HG03064 (cell line): ENCODE results near the gene GRIK1.

Experiments used
- ATAC-seq: cut with Tn5 transposase; IDR thresholded peaks from one replicate; pipeline ENCODE4 v1.9.1; 2021; ENCODE audit warnings: low read depth; ENCODE audit not compliant: unreplicated experiment

Gene GRIK1

GRCh38 chr21:29568020-29568697, 371.6 kb downstream of the GRIK1 start:
- no peak for ATAC-seq

GRCh38 chr21:29557931-29558725, 381.7 kb downstream of the GRIK1 start:
- no peak for ATAC-seq

- ATAC-seq, result no peak
These were observed 382.6 kb downstream of the GRIK1 start for GRCh38 chr21:29557200-29557599.

- no peak for ATAC-seq
These were observed 384.2 kb downstream of the GRIK1 start for GRCh38 chr21:29555601-29556000.

- no peak for ATAC-seq
These were observed 389.6 kb downstream of the GRIK1 start for GRCh38 chr21:29550205-29550604.

- ATAC-seq, result no peak
These were observed 390.2 kb downstream of the GRIK1 start for GRCh38 chr21:29549614-29550013.

DNA sequence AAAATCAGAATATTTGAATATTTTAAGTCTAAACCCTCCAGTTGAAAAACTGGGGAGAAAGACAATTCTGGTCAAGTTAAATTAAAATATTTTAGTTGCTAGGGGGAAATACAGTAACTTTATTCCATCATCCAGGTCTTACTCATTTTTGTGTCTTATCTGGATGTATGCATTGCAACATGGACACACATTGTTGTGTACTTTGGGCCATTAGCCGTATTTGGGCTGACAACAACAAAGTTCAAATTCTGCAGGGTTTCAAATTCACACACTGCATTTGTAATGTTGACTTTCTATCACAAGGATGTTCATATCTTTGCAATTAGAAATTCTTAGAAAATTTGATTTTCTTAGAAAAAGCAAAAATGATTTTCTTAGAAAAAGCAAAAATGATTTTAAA, 391.8 kb downstream of the GRIK1 start:
- no peak for ATAC-seq

DNA sequence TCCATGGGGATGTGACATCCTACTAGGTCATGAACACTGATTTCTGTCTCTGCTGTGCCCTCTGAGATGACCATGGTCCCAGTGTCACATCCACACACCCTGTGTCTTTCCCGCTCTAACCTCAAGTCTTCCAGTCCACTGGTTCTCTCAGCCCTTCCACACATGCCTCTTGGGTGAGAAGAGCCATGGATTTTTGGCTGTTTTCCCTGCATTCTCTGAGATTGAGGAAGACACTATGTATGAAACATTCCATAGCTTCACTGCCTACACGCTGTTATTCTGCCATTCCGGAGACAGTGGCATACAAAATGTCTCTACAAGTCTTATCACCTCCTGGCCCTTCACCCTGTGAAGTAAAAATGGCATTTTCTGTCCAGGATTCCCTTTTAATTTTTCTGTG, 393.7 kb downstream of the GRIK1 start:
- no peak for ATAC-seq

GRCh38 chr21:29540289-29540688, 399.5 kb downstream of the GRIK1 start:
- ATAC-seq, result no peak

- ATAC-seq, result no peak
These were observed 401.7 kb downstream of the GRIK1 start for GRCh38 chr21:29538115-29538514.

DNA sequence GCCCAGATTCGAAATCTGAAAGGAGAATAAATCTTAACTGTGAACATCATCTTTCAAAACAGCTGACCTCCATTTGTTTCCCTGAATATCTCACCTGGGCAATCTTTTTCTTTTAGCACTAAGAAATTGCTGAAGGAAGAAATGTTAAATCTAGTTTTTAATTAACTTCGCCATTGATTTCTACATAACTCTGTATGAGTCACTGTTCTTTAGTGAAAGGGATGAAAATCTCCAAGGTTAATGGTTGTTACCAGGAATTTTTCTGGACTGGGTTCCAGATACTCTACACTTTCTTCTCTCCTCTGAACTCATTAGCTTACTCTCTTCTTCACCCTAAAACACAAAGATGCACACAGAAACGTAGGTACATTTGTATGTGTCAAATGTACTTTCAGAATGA, 405.3 kb downstream of the GRIK1 start:
- no peak for ATAC-seq

DNA sequence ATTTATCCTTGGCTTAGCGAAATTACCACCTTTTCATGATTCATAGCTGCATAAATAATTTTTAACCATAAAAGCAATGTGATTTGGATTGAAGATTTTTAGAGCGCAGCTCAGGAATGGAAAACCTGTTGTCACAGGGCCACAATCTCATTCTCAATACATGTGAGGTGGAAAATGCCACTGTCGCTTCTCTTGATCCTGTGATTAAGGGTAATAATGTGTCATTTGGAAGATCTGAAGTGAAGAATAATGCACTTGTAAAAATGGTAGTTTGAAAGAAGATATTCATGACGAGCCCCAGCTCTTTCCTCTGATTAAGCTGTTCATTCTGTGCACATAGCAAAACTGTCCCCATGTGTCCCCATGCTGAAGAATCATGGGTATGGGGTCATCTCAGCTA, 410.7 kb downstream of the GRIK1 start:
- no peak for ATAC-seq

DNA sequence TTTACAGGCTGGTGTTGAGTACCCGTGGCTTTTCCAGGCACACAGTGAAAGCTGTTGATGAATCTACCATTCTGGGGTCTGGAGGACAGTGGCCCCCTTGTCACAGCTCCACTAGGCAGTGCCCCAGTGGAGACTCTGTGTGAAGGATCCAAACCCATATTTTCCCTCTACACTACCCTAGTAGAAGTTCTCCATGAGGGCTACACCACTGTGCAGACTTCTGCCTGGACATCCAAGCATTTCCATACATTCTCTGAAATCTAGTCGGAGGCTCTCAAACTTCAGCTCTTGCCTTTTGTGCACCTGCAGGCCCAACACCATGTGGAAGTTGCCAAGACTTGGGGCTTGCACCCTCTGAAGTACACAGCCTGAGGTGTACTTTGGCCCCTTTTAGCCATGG, 413.3 kb downstream of the GRIK1 start:
- ATAC-seq, result no peak

DNA sequence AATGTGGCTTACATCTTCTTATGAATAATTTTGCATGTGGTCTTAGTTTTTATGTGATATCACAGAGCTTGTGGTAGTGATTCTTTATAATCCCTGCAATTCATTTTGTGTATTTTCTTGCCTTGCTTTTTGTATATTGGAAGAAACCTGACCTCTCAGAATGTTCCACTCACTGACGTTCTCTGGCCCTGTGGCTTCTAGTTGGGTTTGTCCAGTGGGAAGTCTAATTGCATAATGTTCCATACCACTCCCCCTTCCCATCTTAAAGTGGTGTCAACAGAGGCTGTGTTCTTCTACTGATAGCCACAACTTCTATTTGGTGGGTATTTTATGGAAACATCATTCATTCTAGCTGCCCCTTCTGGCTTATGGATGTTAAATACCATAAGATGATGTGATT, 415.7 kb downstream of the GRIK1 start:
- no peak for ATAC-seq

DNA sequence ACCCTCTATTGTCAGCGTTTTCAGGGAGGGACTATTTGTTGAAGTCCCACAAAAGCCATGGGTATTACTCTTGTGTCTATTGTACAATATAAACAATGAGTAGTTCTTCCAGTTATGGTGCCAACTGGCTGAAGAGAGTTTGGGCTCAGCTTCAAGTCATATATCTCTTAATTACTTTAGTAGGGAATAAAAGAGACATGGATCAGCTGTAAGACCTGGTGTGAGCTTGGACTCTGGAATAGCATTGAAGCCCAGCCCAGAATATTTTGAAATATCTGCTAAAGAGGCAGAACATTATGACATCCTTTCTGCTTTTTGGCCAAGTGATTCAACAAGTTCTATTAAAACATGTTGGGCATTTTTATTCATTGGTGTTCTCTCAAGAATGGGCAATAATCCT, 416.1 kb downstream of the GRIK1 start:
- no peak for ATAC-seq

DNA sequence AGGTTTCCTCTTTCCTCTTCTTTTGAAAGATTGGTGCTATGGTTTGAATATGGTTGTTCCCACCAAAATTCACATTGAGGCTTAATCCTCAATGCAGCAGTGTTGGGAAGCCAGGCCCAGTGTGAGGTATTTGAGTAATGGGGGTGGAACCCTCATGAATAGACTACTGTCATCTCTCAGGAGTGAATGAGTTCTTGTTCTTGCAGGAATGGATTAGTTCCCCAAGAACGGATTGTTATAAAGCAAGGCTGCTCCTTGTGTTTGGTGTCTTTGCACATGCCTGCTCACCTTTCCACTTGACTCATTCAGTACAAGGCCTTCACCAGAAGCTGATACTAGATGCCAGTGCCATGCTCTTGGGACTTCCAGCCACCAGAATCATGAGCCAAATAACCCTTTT, 417.9 kb downstream of the GRIK1 start:
- ATAC-seq, result no peak

- no peak for ATAC-seq
These were observed 419.6 kb downstream of the GRIK1 start for GRCh38 chr21:29520171-29520570.

- no peak for ATAC-seq
These were observed 425.0 kb downstream of the GRIK1 start for GRCh38 chr21:29514652-29515247.

DNA sequence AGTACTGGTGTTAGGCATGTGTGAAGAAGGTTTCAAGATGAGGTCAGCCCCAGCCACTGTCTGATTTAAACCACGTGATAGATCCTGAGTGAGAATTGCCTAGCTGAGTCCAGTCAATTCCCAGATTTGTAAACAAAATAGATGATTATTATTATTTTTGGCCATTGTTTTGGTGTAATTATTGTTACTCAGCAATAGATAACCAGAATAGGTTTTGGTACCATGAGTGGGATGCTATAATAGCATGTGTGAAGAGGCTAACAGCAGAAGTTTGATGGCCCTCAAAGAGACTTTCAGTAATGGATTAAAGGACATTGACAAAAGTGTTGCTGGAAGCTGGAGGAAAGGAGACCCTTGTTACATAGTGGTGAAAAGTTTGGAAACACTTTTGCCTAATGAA, 426.3 kb downstream of the GRIK1 start:
- no peak for ATAC-seq

DNA sequence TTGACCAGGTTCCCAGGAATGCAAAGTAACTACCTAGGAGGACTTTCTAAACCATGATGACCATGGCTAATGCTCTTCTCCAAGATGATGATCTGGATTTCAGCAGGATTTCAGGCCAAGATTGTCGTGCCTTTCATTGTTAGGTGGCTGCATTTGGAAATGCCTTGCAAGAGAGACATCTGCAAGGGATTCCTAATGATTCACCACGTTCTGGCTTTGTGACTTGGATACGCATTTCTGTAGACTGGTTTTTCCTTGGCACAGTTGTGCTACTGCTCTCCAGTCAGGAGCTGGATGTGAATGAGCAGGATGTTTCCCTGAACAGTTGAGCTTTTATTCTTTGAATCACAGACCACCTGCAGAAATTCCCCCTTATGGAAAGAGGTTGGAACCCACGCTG, 428.7 kb downstream of the GRIK1 start:
- ATAC-seq, result no peak

- ATAC-seq, result no peak
These were observed 430.7 kb downstream of the GRIK1 start for GRCh38 chr21:29509121-29509520.

- ATAC-seq, result no peak
These were observed 431.5 kb downstream of the GRIK1 start for GRCh38 chr21:29508301-29508700.
